Esophagus mucosa (tissue), 1 donor: ENCODE data around the gene DNAI4. TPM values are rescaled to one million over a fixed set of nuclear protein-coding genes. Genes with fewer than 3 reads are reported as not detected.
A peak's percentile ranks its signal among the peaks of the same experiment; 100 is the strongest.
"Not testable (repeated sequence)": the region's sequence is repeated elsewhere in the genome, so short reads cannot be mapped to it uniquely, and the experiment has no call there.

Experiments used
- ATAC-seq: fragments of 200-7000 bp; cut with Tn5 transposase; one replicate; pipeline ENCODE4 v1.9.1; 2020
- total RNA-seq: library from RNA; stranded (reverse); gene quantifications from one replicate; pipeline ENCODE4 v1.2.4, GENCODE V29; 2023
- donor health status: DM: yes; HTN: yes; CAD: no.

The DNAI4 gene
- total RNA-seq, 1 donor from 2014 or later, result 0.56 TPM

DNA sequence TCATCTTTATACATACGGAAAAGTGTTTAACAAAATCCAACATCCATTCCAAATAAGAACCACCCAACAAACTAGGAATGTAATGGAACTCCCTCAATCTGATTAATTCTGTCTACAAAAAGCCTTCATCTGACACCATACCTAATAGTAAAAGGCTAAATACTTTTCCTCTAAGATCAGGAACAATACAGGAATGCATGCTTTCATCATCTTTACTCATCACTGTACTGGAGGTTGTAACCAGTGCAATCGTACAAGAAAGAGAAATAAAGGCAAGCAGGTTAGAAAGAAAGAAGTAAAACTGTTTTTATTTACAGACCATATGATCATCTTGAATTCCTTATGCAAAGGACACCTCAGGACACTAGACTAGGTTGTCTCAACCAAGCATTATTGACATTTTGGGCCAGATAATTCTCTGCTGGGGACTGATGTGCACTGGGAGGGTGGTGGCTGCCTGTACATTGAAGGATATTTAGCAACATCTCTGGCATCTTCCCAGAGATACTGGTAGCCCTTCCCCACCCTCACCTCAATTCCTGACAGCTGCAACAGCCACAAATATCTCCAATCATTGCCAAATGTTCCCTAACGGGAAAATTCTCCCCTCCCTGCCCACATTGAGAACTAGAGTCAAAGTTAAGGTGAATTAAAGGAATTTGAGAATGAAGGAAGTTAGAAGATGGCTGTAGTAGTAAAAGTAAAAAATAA is 93.0 kb downstream of the DNAI4 start:
- ATAC-seq, result no peak

- ATAC-seq, result no peak
These were observed 99.9 kb downstream of the DNAI4 start for GRCh38 chr1:66824771-66825170.

DNA sequence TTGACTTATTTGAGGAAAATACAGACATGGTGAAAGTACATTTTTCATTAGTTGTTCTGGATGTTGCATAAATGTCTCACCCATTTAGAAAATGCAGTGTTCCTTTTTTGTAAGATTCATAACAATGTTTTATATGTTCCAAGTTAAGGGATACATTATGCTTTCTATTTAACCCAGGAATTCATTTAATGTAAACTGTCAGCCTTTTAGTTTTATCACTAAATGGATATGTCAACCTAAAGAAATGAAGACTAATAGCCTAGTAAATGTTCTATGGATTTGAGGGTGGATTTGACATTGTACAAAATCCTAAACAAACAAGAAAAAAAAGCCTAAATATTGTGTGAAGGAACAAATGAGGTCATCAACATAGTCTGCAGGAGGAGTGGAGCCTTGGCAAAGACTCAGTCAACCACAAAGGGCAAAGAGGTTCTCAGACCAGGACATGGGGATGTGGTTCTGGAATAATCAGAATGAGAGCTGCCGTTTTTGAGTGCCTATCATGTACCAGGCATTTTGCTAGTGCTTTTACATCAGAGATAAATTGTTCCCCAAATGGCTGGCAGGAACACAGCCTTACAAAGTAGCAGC is 114.8 kb downstream of the DNAI4 start:
- ATAC-seq, result no peak

- ATAC-seq, result no peak
These were observed 115.4 kb downstream of the DNAI4 start for GRCh38 chr1:66809245-66809644.

- not testable (repeated sequence) for ATAC-seq
These were observed 128.8 kb downstream of the DNAI4 start for GRCh38 chr1:66795839-66796238.

- ATAC-seq, result no peak
These were observed 132.7 kb downstream of the DNAI4 start for GRCh38 chr1:66791621-66792610.

DNA sequence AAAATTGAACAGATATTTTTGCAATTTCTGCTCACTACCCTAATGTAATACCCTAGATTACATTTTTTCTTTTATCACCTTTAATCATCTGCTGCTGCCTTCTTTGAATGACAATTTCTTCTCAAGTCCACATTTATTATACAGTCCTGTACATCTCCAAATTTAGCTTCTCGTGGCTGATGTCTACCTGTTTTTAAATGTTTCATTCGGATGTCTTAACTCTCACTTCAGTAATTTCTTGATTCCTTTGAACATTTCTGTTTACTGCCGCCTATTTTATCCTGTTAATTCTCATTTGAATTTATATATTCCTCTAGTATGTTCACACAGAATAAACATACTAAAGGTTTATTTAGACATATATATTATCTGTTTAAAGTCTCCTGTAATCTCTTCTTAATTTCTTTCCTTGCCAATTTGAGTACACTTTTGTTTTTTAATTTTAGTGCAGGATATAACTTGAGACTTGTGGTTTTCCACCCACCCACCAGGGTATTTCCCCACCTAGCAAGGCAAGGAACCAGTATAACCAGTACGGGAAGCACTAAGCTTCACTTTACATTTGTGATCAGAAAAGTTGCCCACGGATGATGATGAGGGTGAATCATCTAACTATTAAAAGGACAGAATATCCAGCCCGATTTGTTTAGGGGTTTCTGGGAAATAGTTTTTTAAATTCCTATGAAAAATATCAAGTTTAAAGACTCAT is 136.3 kb downstream of the DNAI4 start:
- peak; percentile 77 for ATAC-seq

DNA sequence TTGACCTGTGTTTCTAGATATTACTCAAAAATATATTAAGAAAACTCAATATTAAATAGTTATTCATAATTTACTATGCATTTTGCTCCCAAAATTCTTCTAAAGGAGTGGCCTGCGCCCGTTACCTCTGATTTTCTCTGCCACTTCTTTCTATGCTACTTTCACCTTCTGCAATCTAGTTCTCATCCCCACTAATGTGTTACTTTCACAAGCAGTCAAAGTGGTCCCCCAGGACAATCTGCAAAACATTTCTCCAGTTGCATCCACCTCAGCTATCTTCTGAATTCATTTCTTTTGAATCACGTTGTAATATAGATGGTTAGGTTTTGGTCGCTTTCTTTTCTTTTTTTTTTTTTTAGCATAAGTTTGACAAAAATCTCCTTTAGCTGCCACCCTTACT is 137.0 kb downstream of the DNAI4 start:
- ATAC-seq, result no peak

GRCh38 chr1:66785800-66786199 is 138.9 kb downstream of the DNAI4 start:
- ATAC-seq, result not testable (repeated sequence)

DNA sequence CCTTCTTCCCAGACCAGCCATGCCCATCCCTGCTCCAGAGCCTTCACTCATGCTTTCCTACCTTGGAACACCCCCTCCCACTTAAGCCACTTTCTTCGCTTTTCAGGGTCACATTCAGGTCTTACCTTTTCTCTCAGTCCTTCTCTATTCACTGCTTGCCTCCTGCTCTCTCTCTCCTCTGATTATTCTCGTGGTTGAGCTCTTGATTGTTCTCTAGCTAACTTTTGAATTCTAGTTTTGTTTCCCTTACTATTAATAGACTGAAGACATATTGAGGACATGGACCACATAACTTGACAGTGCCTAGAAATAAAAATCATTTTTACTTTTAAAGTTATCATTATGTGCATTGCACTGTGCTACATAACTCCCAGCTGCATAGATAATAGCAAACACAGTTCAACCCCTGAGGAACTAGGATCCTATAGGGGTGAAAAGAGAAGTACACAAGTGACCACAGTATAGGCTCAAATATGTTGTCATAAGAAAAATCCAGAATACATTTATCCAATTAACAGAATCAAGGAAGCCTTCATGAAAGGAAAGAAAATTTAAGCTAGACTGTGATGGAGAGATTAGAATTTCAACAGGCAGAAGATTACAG is 145.1 kb downstream of the DNAI4 start:
- ATAC-seq, result no peak

DNA sequence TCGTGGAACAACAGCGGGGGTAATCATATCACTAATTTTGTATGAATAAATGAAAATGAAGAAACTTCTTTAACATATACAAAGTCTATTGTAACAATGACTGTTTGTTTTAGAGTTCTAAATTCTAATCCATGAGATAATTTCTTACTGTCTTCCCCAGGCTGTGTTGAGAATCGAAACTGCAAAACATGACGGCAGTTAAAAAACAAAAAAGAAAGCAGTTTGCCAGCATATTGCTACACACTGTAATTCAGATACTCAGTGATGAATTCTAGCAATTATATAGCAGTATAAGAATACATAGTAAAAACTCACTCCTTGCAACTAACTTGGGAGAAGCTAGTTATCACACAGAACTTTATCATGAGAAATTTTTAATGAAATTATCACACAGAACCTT is 145.7 kb downstream of the DNAI4 start:
- no peak for ATAC-seq

DNA sequence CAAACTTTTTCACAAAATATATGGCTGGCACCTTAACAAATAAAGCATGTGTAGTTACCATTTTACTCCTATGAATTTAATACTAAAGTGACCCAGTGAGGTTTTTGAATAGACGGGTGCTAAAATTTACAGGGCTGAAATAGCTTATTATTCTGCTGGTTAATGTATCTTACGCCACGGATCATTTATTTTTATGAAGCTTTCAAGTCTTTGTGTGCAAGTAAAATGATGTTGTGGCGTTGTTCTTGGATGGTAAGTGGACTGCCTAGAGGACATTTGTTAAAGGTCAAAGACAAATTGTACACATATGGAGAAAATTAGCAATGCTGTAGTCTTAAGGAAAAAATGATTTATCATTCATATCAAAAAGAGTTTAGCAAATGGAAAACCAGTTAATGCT is 146.4 kb downstream of the DNAI4 start:
- no peak for ATAC-seq

GRCh38 chr1:66777831-66778230 is 146.8 kb downstream of the DNAI4 start:
- no peak for ATAC-seq

- no peak for ATAC-seq
These were observed 149.0 kb downstream of the DNAI4 start for GRCh38 chr1:66775646-66776045.

DNA sequence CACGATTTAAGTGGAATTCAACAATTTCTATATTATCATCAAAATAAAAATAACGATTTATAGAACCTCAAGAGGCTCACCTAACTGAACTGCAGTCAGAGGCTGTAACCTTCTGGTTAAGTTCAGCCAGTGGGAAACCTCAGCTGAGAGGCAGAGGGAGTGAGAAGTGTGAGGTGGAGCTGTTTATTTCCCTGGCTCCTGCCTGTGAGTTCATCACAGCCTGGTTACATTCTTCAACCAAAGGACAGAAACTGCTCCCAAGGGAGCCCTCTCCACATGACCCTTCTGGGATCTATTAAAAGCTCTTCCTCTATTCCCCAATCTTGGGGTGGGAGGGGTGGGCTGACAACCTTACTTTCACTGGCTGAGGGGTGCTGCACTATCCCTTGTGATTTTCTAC is 150.2 kb downstream of the DNAI4 start:
- no peak for ATAC-seq

GRCh38 chr1:66773227-66773626 is 151.4 kb downstream of the DNAI4 start:
- ATAC-seq, result no peak

DNA sequence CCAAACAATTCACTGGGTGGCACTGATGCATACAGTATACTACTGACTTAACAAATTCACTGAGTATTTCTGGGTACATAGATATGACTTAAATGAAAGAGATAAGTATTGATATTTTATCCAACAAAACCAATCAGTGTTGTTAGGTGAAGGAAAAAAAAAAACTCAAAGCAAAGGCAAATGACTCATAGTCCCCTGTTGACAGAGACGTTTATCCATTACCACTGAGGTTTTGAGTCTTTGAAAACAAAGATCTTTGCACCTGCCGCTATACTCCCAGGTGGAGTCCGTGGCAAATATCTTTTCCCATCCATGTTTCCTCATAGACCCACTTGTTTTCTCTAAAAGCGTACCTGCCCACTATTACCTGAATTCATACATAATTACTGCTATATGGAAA is 154.0 kb downstream of the DNAI4 start:
- no peak for ATAC-seq

DNA sequence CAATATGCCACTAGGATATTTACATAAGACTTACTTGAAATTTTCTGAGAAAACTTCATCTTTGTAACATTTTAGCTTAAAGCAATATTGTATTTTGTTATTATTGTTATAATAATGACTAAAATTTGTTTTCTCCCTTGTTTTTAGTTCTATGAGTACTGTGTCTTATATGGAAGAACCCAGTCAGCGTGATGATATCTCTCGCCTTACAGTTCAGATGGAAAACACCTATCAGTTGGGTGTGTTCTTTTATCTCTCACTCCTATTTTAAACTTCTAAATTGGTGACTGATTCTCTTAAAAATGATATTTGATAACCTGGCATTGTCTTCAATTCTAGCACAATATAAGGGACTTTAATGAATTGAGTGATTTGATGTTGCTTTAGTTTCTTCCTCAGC is 154.4 kb downstream of the DNAI4 start:
- no peak for ATAC-seq

DNA sequence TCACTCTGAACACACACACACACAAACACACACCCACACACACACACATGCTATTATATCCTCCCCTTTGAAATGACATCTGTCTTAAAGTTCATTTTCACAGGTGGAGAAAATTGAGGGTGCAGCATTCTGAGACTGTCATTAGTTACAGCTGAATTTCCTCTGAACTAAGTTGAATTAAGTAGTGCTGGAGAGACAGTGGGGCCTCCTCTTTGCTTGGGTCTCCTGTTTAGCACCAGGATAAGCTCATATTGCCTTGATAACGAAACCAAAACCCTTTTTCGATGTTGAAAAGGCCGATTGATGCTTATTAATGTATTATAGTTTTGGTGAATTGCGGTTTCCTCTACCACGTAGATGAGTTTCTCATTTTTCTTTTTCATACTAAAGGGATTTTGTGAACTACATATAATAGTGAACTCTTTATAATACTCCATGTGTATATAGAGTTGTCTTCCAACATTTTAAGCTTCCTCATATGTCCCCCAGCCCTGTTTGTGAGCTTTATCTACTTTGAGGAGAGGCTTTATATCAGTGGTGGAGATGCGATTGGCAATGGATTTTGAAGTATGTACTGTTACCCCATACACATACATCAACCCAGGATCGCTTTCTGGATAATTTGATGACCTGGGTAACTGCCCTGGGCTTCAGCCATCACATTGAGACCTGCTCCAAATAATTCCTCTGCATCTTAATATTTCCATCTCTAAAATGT is 155.0 kb downstream of the DNAI4 start:
- ATAC-seq, result no peak

DNA sequence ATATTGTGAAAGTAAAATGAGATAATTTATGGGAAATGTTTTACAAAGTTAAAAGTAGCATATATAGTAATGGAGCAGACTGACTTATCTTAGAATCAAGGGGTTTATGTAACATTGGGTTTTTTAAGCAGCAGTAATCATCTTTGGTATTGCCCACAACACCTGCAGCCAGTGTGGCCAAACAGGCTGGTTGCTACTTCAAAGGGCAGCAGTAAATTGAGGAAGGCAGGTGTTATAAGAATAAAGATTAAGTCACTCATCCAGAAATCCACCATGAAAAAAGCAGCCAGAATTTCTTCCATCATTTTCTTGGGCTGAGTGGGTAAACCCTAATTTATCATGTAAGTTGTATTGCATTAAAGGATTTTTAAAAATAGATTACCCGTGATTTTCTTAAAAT is 155.7 kb downstream of the DNAI4 start:
- ATAC-seq, result no peak

- no peak for ATAC-seq
These were observed 157.0 kb downstream of the DNAI4 start for GRCh38 chr1:66767626-66768025.
